RWPE2 (cell line): ENCODE results near the gene ROMO1.

Experiments used
- ATAC-seq: fragments of 200-7000 bp; cut with Tn5 transposase; 3 replicates; pipeline ENCODE4 v1.9.1; 2021; ENCODE audit warnings: low read depth
- DNase-seq: peaks from one replicate; pipeline ENCODE4 v3.0.0-alpha.2; 2020; ENCODE audit warnings: low spot score
- H3K27ac ChIP-seq: fragments of 450-650 bp; 2 replicates; pipeline ENCODE4 v1.5.1; 2017; ENCODE audit warnings: mild to moderate bottlenecking; ENCODE audit not compliant: poor library complexity, severe bottlenecking
- H3K27me3 ChIP-seq: fragments of 250-450 bp; sonication (Bioruptor Pico); 2 replicates; pipeline ENCODE4 v1.5.1; 2021; ENCODE audit warnings: mild to moderate bottlenecking, moderate library complexity; ENCODE audit not compliant: insufficient read depth, poor library complexity, severe bottlenecking
- H3K36me3 ChIP-seq: fragments of 250-450 bp; sonication (Bioruptor Pico); 2 replicates; pipeline ENCODE4 v1.5.1; 2020; ENCODE audit warnings: low read depth, mild to moderate bottlenecking, moderate library complexity
- H3K4me1 ChIP-seq: fragments of 250-450 bp; sonication (Bioruptor Pico); 2 replicates; pipeline ENCODE4 v1.5.1; 2021; ENCODE audit warnings: mild to moderate bottlenecking, moderate library complexity; ENCODE audit not compliant: insufficient read depth, poor library complexity, severe bottlenecking
- H3K4me3 ChIP-seq: fragments of 250-450 bp; sonication (Bioruptor Pico); 2 replicates; pipeline ENCODE4 v1.5.1; 2021; ENCODE audit warnings: mild to moderate bottlenecking, moderate library complexity; ENCODE audit not compliant: severe bottlenecking
- H3K9me3 ChIP-seq: fragments of 250-450 bp; sonication (Bioruptor Pico); 2 replicates; pipeline ENCODE4 v1.5.1; 2021; ENCODE audit warnings: mild to moderate bottlenecking, moderate library complexity; ENCODE audit not compliant: severe bottlenecking
- TF ChIP-seq, protein P1 (sequence below): fragments of 450-650 bp; IDR thresholded peaks from one replicate; pipeline ENCODE4 v1.5.1; 2017; ENCODE audit warnings: mild to moderate bottlenecking, moderate library complexity; ENCODE audit not compliant: poor library complexity, severe bottlenecking

The ROMO1 gene

DNA sequence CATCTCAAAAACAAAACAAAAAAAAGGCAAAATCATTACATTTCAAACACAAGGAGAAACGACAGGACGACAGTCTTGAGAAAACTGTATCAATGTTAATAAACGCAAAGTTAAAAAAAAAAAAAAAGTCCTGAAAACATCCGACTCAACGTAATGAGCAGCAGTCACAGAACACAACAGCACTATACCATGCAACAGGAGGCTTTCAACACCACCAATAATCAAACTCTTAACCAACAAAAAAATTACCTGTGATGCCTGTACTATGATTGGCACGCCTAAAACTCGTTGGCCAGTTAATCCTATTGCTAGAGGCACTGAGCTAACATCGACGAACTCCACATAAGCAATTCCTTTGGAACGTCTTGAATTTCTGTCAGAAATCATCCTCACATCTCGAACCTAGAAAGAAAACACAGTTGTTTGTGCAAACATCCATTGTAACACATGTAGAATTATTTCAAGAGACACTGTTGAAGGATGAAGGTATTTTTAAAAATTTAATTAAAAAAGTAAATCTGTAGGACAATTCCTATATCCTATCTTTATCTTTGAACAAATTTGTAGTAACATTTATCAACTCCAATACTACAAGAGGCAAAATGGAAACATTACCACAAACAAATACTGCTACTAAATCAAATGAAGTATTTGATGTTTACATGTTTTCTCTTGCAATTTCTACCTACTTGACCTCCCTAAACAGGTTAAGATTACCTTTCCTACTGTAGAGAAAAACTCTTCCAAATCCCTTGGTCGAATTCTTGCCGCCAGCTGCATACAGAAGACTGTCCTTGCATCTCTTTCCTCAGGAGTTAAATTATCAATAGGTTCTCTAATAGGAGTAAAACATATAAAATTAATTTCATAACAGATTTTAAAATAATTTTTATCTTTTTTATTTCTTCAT is 25.4 kb downstream of the ROMO1 start:
- ATAC-seq (no peak), DNase-seq (no peak)
- TF ChIP-seq, protein P1, sequence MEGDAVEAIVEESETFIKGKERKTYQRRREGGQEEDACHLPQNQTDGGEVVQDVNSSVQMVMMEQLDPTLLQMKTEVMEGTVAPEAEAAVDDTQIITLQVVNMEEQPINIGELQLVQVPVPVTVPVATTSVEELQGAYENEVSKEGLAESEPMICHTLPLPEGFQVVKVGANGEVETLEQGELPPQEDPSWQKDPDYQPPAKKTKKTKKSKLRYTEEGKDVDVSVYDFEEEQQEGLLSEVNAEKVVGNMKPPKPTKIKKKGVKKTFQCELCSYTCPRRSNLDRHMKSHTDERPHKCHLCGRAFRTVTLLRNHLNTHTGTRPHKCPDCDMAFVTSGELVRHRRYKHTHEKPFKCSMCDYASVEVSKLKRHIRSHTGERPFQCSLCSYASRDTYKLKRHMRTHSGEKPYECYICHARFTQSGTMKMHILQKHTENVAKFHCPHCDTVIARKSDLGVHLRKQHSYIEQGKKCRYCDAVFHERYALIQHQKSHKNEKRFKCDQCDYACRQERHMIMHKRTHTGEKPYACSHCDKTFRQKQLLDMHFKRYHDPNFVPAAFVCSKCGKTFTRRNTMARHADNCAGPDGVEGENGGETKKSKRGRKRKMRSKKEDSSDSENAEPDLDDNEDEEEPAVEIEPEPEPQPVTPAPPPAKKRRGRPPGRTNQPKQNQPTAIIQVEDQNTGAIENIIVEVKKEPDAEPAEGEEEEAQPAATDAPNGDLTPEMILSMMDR = no peak
- H3K4me3 ChIP-seq = no peak overlapping the region
- H3K27ac ChIP-seq = no peak overlapping the region
- H3K27me3 ChIP-seq = no peaks in the 10 kb centered on the region
- H3K4me1 ChIP-seq = no peaks in the 10 kb centered on the region
- H3K9me3 ChIP-seq = no peaks in the 10 kb centered on the region
- H3K36me3 ChIP-seq = peaks cover 100% of the 10 kb centered on the region

DNA sequence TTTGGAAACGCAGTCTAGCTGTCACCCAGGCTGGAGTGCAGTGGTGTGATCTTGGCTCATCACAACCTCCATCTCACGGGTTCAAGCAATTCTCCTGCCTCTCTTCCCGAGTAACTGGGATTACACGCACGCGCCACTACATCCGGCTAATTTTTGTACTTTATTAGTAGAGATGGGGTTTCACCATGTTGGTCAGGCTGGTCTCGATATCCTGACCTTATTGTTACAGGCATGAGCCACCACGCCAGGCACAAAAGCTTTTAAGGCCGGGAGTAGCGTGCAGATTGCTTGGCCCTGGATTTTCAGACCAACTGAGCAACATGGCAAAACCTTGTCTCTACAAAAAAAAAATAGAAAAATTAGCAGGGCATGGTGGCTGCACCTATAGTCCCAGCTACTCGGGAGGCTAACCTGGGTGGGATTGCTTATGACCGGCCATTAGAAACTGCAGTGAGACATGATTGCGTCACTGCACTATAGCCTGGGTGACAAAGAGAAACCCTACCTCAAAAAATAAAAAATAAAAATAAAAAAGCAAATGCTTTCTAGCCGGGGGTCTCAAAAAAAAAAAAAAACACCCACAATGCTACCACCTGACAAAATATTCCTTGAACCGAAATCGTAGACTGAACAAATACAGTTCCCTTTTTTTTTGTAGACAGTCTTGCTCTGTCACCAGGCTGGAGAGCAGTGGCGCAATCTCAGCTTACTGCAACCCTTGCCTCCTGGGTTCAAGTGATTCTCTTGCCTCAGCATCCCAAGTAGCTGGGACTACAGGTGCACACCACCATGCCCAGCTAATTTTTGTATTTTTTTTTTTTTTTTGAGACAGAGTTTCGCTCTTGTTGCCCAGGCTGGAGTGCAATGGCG is 27.9 kb downstream of the ROMO1 start:
- peaks cover 100% of the 10 kb centered on the region for H3K36me3 ChIP-seq

DNA sequence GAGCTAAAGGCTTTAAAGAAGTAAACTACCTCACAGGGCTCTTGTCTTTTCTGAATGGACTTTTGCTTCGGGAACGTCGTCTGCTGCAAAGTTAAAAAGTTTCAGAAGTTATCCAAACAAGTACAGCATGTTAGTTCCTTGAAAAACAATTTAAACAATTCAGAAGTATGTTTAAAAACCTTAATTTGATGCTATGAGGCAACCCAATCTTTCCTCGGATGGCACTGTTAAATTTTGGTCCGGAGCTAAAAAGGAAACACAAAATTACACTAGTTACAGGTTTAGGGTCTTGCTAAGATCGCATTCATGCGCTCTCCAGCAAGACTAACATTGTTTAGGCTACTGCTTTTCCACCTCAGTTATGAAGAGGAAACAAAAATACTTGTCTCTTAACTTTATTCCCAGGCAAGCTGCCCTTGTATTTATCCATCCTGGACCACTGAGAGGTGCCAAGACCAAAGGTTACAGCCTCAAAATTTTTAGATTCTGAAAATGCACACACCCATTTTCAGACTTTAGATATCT is 30.1 kb downstream of the ROMO1 start:
- Histone ChIP-seq H3K9me3 (no peaks in the 10 kb centered on the region), H3K27ac (no peak overlapping the region), H3K27me3 (no peaks in the 10 kb centered on the region), H3K4me3 (no peak overlapping the region), H3K4me1 (peaks cover 19% of the 10 kb centered on the region), H3K36me3 (peaks cover 100% of the 10 kb centered on the region)
- no peak for DNase-seq
- ATAC-seq = no peak
- TF ChIP-seq, protein P1 = no peak

More for the DNA sequence above, 27.9 kb downstream of the ROMO1 start:
- Histone ChIP-seq H3K4me3 (no peak overlapping the region), H3K27me3 (no peaks in the 10 kb centered on the region), H3K27ac (no peak overlapping the region), H3K4me1 (peaks cover 10% of the 10 kb centered on the region), H3K9me3 (no peaks in the 10 kb centered on the region)
- DNase-seq (no peak), ATAC-seq (no peak)
- TF ChIP-seq, protein P1 = no peak

DNA sequence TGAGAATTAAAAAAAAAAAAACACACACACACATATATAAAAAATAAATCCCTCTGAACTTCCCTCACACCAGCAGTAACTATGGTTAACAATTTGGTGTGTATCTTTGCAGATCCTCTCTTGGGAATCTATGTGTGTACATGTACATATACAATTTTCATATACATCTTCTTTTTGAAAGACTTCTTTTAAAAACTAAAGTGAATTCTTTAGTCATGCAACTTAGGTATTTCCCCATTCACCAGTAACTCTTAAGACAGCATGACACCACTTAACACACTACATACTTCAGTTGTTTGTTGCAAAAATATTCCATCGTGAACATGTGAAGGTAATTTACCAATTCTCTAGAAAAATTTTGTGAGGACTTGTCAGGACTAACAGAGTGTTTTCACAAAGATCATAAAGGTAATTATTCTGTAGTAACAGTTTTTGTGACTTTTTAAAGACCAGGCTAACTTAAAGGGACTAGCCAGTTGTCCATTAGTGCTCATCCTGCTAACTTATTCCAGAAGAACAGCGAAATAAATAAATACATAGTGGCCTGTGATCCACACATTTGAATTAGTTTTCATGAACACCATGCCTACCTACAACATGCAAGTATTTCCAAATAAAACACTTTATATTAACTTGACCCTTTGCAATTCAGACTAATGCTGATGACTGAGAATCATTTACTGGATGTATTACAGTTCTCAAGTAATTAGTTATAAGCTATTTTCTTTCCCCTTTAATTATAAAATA is 30.8 kb downstream of the ROMO1 start:
- no peaks in the 10 kb centered on the region for H3K9me3 ChIP-seq
- H3K4me3 ChIP-seq = no peak overlapping the region
- TF ChIP-seq, protein P1 = no peak
- no peak for ATAC-seq
- peaks cover 26% of the 10 kb centered on the region for H3K4me1 ChIP-seq
- DNase-seq = no peak
- no peak overlapping the region for H3K27ac ChIP-seq
- no peaks in the 10 kb centered on the region for H3K27me3 ChIP-seq
- H3K36me3 ChIP-seq = peaks cover 100% of the 10 kb centered on the region
